LNCAP (cell line): ENCODE measurements around the gene FMN2.
A peak's percentile ranks its signal among the peaks of the same experiment; 100 is the strongest.

Experiments used
- CTCF ChIP-seq: fragments of 450-650 bp; IDR thresholded peaks from 2 replicates; pipeline ENCODE4 v1.5.1; 2017; ENCODE audit warnings: mild to moderate bottlenecking

Gene FMN2

GRCh38 chr1:240170266-240170665 is 78.6 kb downstream of the FMN2 start:
- TF ChIP-seq CTCF = no peak

- no peak for TF ChIP-seq CTCF
These were observed 79.1 kb downstream of the FMN2 start for GRCh38 chr1:240170806-240171205.

- no peak for TF ChIP-seq CTCF
These were observed 80.2 kb downstream of the FMN2 start for GRCh38 chr1:240171907-240172306.

GRCh38 chr1:240173836-240174235 is 82.2 kb downstream of the FMN2 start:
- no peak for TF ChIP-seq CTCF

- no peak for TF ChIP-seq CTCF
These were observed 83.1 kb downstream of the FMN2 start for GRCh38 chr1:240174734-240175133.

- TF ChIP-seq CTCF = no peak
These were observed 86.7 kb downstream of the FMN2 start for GRCh38 chr1:240178366-240178765.

GRCh38 chr1:240188139-240188538 is 96.5 kb downstream of the FMN2 start:
- TF ChIP-seq CTCF = no peak

GRCh38 chr1:240189386-240189989 is 97.8 kb downstream of the FMN2 start:
- TF ChIP-seq CTCF = peak; percentile 92
